Erythroblast (primary cell): ENCODE results near the gene YJEFN3.

Experiments
- GATA1 ChIP-seq: IDR thresholded peaks from 2 replicates; pipeline ENCODE4 v1.6.1; 2011; ENCODE audit warnings: low read depth, mild to moderate bottlenecking, control low read depth, low read length, moderate library complexity
- POLR2A ChIP-seq: IDR thresholded peaks from 2 replicates; pipeline ENCODE4 v1.6.1; 2011; ENCODE audit warnings: mild to moderate bottlenecking, low read length

DNA sequence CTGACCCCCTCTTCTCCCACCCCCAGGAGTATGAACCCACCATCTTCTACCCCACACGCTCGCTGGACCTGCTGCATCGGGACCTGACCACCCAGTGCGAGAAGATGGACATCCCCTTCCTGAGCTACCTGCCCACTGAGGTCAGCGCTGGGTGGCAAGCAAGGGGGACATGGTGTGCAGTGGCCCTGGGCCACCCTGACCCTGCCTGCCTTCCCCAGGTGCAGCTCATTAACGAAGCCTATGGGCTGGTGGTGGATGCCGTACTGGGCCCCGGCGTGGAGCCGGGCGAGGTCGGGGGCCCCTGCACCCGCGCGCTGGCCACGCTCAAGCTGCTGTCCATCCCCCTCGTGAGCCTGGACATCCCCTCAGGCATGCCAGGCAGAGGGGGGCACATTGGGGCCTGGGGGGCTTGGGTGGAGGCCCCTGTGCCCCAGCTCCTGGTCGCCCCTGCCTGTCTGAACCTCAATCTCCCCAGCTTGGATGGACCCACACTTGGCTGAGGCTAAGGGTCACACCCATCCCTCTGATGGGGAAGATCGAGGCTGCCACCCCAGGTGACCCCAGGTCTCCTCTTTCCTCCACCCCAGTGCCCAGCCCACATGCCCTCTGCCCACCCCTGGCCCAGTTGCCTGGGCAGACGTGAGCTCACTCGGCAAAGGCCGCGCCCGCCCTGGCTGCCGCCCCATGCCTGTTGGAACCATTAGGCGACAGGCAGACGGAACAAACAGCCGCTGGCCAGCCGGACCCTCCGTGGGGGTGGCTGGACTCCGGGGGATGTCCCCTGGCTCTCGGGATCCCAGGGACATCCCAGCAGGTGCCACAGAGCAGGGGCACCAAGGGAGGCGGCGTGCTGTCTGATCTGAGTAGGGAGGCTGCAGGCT, 6.8 kb downstream of the YJEFN3 start:
- TF ChIP-seq POLR2A (no peak), GATA1 (no peak)
